Endothelial cell of umbilical vein (primary cell): ENCODE measurements around the gene UBE2U. TPM values are rescaled to one million over a fixed set of nuclear protein-coding genes. Genes with fewer than 3 reads are reported as not detected.

Experiments
- BruUV-seq: library from RNA; stranded (reverse); fragments of 400-500 nt; replicated peaks from 2 replicates; lab custom pipeline; 2021; lab: Mats Ljungman, UMichigan
- CTCF ChIA-PET: fragments of 300-600, 350-600 bp; sonication (Branson Sonifier 250); formaldehyde crosslinking; loops from one replicate; lab custom pipeline; 2021; ENCODE audit warnings: antibody characterized with exemption, inconsistent platforms; lab: Charles Lee
- POLR2A ChIA-PET: fragments of 300-600, 350-600 bp; sonication (Branson Sonifier 250); formaldehyde crosslinking; loops from one replicate; lab custom pipeline; 2021; ENCODE audit warnings: antibody characterized with exemption, inconsistent platforms; lab: Charles Lee
- DNase-seq: peaks from one replicate; pipeline ENCODE4 v3.0.0-alpha.2; 2011; ENCODE audit warnings: low read depth, low spot score
- FAIRE-seq: peaks from 2 replicates; lab custom pipeline; 2011; peaks lifted over from hg19 to GRCh38; lab: Jason Lieb, UNC
- H2AFZ ChIP-seq: 2 replicates; pipeline ENCODE4 v1.6.0; 2012; ENCODE audit warnings: low read depth, low read length, control low read depth, inconsistent platforms
- H3K27ac ChIP-seq: 2 replicates; pipeline ENCODE4 v1.5.1; 2011; ENCODE audit warnings: low read depth, mild to moderate bottlenecking, control low read depth, low read length, moderate library complexity; ENCODE audit not compliant: insufficient read depth
- H3K27me3 ChIP-seq, 2 experiments: 2 replicates each; pipeline versions ENCODE4 v1.6.0 to v1.6.1; 2011; ENCODE audit warnings: low read length in 2 of 2, mixed read lengths in 1 of 2; ENCODE audit not compliant: control insufficient read depth in 2 of 2, insufficient read depth in 2 of 2
- H3K36me3 ChIP-seq, 2 experiments: 2 replicates in 1 of 2; 3 replicates in 1 of 2; pipeline ENCODE4 v1.5.1; 2011; ENCODE audit warnings: low read length in 2 of 2, mild to moderate bottlenecking in 1 of 2, moderate library complexity in 1 of 2; ENCODE audit not compliant: control insufficient read depth in 2 of 2, insufficient read depth in 2 of 2; ENCODE audit errors: extremely low read depth in 1 of 2
- H3K4me1 ChIP-seq: 3 replicates; pipeline ENCODE4 v1.5.1; 2011; ENCODE audit warnings: mild to moderate bottlenecking, low read length; ENCODE audit not compliant: control insufficient read depth, insufficient read depth; ENCODE audit errors: extremely low read depth
- H3K4me2 ChIP-seq: 2 replicates; pipeline ENCODE4 v1.6.1; 2011; ENCODE audit warnings: low read length, control low read depth, mixed read lengths; ENCODE audit not compliant: insufficient read depth
- H3K4me3 ChIP-seq, 3 experiments: fragments of 200-600 bp in 1 of 3; sonication (generic), shearing (Covaris generic) in 1 of 3; replicated peaks in 1 of 3; 2 replicates each; pipeline ENCODE4 v1.5.1; 2011 to 2016; ENCODE audit warnings: control low read depth in 3 of 3, low read length in 3 of 3, mild to moderate bottlenecking in 2 of 3, inconsistent platforms in 1 of 3, low read depth in 1 of 3, moderate library complexity in 1 of 3; ENCODE audit not compliant: insufficient read depth in 1 of 3
- H3K79me2 ChIP-seq: 2 replicates; pipeline ENCODE4 v1.6.0; 2012; ENCODE audit warnings: low read length, inconsistent platforms; ENCODE audit not compliant: control insufficient read depth, insufficient read depth
- H3K9ac ChIP-seq: replicated peaks from 2 replicates; pipeline ENCODE3; 2011; ENCODE audit warnings: low read length, control low read depth; ENCODE audit not compliant: insufficient read depth; ENCODE audit errors: extremely low read depth
- H3K9me1 ChIP-seq: replicated peaks from 3 replicates; pipeline ENCODE4 v1.6.0; 2011; ENCODE audit warnings: mild to moderate bottlenecking, low read length; ENCODE audit not compliant: control insufficient read depth, insufficient read depth; ENCODE audit errors: extremely low read depth
- H3K9me3 ChIP-seq: replicated peaks from 2 replicates; pipeline ENCODE4 v1.5.1; 2012; ENCODE audit warnings: low read length, inconsistent platforms; ENCODE audit not compliant: control insufficient read depth, insufficient read depth
- H4K20me1 ChIP-seq: replicated peaks from 2 replicates; pipeline ENCODE3; 2011; ENCODE audit warnings: mild to moderate bottlenecking, low read length; ENCODE audit not compliant: control insufficient read depth, insufficient read depth; ENCODE audit errors: extremely low read depth
- EZH2 ChIP-seq: IDR thresholded peaks from 2 replicates; pipeline ENCODE4 v1.6.1; 2012; ENCODE audit warnings: borderline replicate concordance, low read depth, mild to moderate bottlenecking, moderate library complexity, low read length, inconsistent platforms; ENCODE audit not compliant: severe bottlenecking
- FOS ChIP-seq: IDR thresholded peaks from 2 replicates; pipeline ENCODE4 v1.6.1; 2011; ENCODE audit warnings: mild to moderate bottlenecking, low read length, moderate library complexity, borderline replicate concordance; ENCODE audit not compliant: insufficient read depth
- GATA2 ChIP-seq: IDR thresholded peaks from 2 replicates; pipeline ENCODE4 v1.7.0; 2011; ENCODE audit warnings: low read depth, mild to moderate bottlenecking, moderate library complexity, mixed read lengths, low read length; ENCODE audit not compliant: insufficient read length, insufficient read depth
- JUN ChIP-seq: IDR thresholded peaks from 2 replicates; pipeline ENCODE4 v1.6.1; 2011; ENCODE audit warnings: borderline replicate concordance, low read depth; ENCODE audit not compliant: insufficient read length, insufficient read depth
- MYC ChIP-seq: IDR thresholded peaks from one replicate; pipeline ENCODE4 v1.6.1; 2011; ENCODE audit warnings: mild to moderate bottlenecking, low read depth, low read length
- POLR2A ChIP-seq: IDR thresholded peaks from 2 replicates; pipeline ENCODE4 v1.6.1; 2012; ENCODE audit warnings: low read depth, mild to moderate bottlenecking, control low read depth, low read length
- POLR2AphosphoS5 ChIP-seq: IDR thresholded peaks from 2 replicates; pipeline ENCODE4 v1.6.1; 2012; ENCODE audit warnings: low read depth, mild to moderate bottlenecking, control low read depth, low read length, moderate library complexity; ENCODE audit not compliant: insufficient read depth
- dilution Hi-C: fragments of 300-500 bp; cut with MboI; formaldehyde crosslinking; loops from one replicate; pipeline ENCODE4 v1.15.0; 2019; ENCODE audit warnings: low sequenced_read_pairs; ENCODE audit not compliant: extremely low pct_ligation_motif_present
- intact Hi-C: fragments of 100-400 bp; cut with micrococcal nuclease; formaldehyde crosslinking; loops from one replicate; pipeline ENCODE4 v1.10.0; 2022
- polyA plus RNA-seq, 4 experiments: library from polyadenylated mRNA; depleted of rRNA in 3 of 4; stranded (reverse) in 3 of 4; unstranded in 1 of 4; fragments of >200 nt; gene quantifications; 2 replicates each; pipeline versions ENCODE4 v1.2.1 to v1.2.3, GENCODE V29; 2011 to 2012; ENCODE audit warnings: missing spikeins in 1 of 4
- total RNA-seq: library from RNA; stranded (reverse); gene quantifications from 2 replicates; pipeline ENCODE4 v1.2.3, GENCODE V29; 2021
- TF ChIP-seq, protein P1 (sequence below), 2 donors: IDR thresholded peaks; 1 replicate in 1 of 2; 2 replicates in 1 of 2; pipeline ENCODE4 v1.5.1; 2011; ENCODE audit warnings: low read length in 2 of 2, mild to moderate bottlenecking in 2 of 2, moderate library complexity in 2 of 2, control low read depth in 1 of 2, inconsistent platforms in 1 of 2, low read depth in 1 of 2; ENCODE audit not compliant: insufficient read depth in 1 of 2; ENCODE audit errors: extremely low read depth in 1 of 2
- TF ChIP-seq, protein P2 (sequence below): IDR thresholded peaks from 2 replicates; pipeline ENCODE4 v1.6.1; 2011; ENCODE audit not compliant: insufficient read depth, insufficient read length

UBE2U gene
- total and polyA plus RNA-seq, 2 donors (not counting 3 experiments of a cell fraction or from before 2014, with no cell fraction given) = not detected

DNA sequence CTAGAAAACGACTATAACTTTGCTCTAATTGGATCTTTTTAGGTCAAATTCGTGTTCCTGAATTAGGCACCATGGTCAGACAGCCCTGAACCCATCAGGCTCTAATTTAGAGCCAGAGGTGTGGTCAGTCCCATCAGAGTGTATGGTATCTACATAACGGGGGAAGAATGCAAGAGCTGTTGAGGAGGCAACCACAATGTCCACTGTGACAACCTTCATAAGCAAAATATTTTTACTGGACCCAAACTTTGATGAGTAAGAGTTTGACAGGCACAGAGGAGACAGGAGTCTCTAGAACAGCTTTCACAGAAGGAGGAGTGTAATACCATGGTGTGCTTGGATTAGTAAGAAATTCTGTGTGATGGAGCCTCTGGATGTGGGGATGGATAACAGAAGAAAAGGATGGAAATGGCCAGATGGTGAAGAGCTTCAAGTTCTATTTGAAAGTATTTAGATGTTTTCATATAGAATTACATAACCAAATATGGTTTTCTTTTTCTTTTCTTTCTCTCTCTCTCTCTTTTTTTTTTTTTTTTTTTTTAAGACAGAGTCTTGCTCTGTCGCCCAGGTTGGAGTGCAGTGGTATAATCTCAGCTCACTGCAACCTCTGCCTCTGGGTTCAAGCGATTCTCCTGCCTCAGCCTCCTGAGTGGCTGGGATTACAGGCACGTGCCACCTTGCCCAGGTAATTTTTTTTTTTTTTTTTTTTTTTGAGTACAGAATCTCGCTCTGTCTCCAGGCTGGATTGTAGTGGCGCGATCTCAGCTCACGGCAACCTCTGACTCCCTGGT, 24.9 kb downstream of the UBE2U start:
- H3K9ac ChIP-seq = no peak overlapping the region
- no peak overlapping the region for H3K4me3 ChIP-seq
- no peaks in the 10 kb centered on the region for H3K79me2 ChIP-seq
- no peak overlapping the region for H3K27ac ChIP-seq
- no peaks in the 10 kb centered on the region for H3K27me3 ChIP-seq
- POLR2A ChIA-PET = no interaction called here
- H3K9me3 ChIP-seq = no peaks in the 10 kb centered on the region
- no peaks in the 10 kb centered on the region for H3K4me1 ChIP-seq
- no TSS peak for BruUV-seq
- H3K9me1 ChIP-seq = no peaks in the 10 kb centered on the region
- dilution Hi-C loops (loop anchor here (25.0 kb wide), 1 partner anchor 566 kb away; no protein-coding TSS in a partner anchor), intact Hi-C loops (no loop called here)
- H3K36me3 ChIP-seq = no peaks in the 10 kb centered on the region
- H2AFZ ChIP-seq = no peak overlapping the region
- FAIRE-seq (no peak), DNase-seq (no peak)
- no peaks in the 10 kb centered on the region for H4K20me1 ChIP-seq
- H3K4me2 ChIP-seq = no peak overlapping the region
- no peak for TF ChIP-seq JUN
- CTCF ChIA-PET = interaction anchor here (1.0 to 1.5 kb wide), 3 partner anchors 18 to 554 kb away, joined by 3 to 5 read pairs (median 5); no protein-coding TSS in a partner anchor

- H3K36me3 ChIP-seq = no peaks in the 10 kb centered on the region
- H4K20me1 ChIP-seq = no peaks in the 10 kb centered on the region
- BruUV-seq = no TSS peak
- H3K27me3 ChIP-seq = peaks cover 0 to 6% of the 10 kb centered on the region in 2 experiments
- no peaks in the 10 kb centered on the region for H3K9me1 ChIP-seq
- no peak overlapping the region for H3K4me3 ChIP-seq
- H3K4me2 ChIP-seq = no peak overlapping the region
- H3K9me3 ChIP-seq = no peaks in the 10 kb centered on the region
- FAIRE-seq (no peak), DNase-seq (no peak)
- no peak overlapping the region for H2AFZ ChIP-seq
- H3K27ac ChIP-seq = no peak overlapping the region
- dilution Hi-C loops (loop anchor here (25.0 kb wide), 1 partner anchor 567 kb away; no protein-coding TSS in a partner anchor), intact Hi-C loops (no loop called here)
- no peaks in the 10 kb centered on the region for H3K4me1 ChIP-seq
- TF ChIP-seq, protein P1, sequence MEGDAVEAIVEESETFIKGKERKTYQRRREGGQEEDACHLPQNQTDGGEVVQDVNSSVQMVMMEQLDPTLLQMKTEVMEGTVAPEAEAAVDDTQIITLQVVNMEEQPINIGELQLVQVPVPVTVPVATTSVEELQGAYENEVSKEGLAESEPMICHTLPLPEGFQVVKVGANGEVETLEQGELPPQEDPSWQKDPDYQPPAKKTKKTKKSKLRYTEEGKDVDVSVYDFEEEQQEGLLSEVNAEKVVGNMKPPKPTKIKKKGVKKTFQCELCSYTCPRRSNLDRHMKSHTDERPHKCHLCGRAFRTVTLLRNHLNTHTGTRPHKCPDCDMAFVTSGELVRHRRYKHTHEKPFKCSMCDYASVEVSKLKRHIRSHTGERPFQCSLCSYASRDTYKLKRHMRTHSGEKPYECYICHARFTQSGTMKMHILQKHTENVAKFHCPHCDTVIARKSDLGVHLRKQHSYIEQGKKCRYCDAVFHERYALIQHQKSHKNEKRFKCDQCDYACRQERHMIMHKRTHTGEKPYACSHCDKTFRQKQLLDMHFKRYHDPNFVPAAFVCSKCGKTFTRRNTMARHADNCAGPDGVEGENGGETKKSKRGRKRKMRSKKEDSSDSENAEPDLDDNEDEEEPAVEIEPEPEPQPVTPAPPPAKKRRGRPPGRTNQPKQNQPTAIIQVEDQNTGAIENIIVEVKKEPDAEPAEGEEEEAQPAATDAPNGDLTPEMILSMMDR (IDR thresholded peaks at IDR 0.05; ENCODE audit: extremely low read depth in 1 of 2, insufficient read depth in 1 of 2, low read depth in 1 of 2, low read length in 2 of 2) = no peak
- TF ChIP-seq EZH2 (no peak), MYC (no peak), GATA2 (no peak), POLR2AphosphoS5 (no peak), POLR2A (no peak), FOS (no peak)
- TF ChIP-seq, protein P2, sequence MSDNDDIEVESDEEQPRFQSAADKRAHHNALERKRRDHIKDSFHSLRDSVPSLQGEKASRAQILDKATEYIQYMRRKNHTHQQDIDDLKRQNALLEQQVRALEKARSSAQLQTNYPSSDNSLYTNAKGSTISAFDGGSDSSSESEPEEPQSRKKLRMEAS = no peak
- H3K9ac ChIP-seq = no peak overlapping the region
- ChIA-PET POLR2A (no interaction called here), CTCF (interaction anchor here (1.5 kb wide), 2 partner anchors 537 to 555 kb away, joined by 5 read pairs; no protein-coding TSS in a partner anchor)
- H3K79me2 ChIP-seq = no peaks in the 10 kb centered on the region
Observed at GRCh38 chr1:64229307-64229706, 25.9 kb downstream of the UBE2U start.
